Measurements from ENCODE around the gene PDGFC. TPM values are rescaled to one million over a fixed set of nuclear protein-coding genes. Genes with fewer than 3 reads are reported as not detected.

Gene PDGFC
- total and polyA plus RNA-seq, 2 of the 13 experiments (the other 11 are each of a cell fraction or from before 2014, with no cell fraction given), result 4.6 to 9.1 TPM

GRCh38 chr4:156968479-156968984 is 3.1 kb downstream of the PDGFC start:
- WGBS (ENCODE audit: low lambda C conversion rate), result 15% methylated on average over 2 of the region's 2 CpGs
- no peak overlapping the region for H2AFZ ChIP-seq (ENCODE audit: low read length)
- TF ChIP-seq ZNF781 (CRISPR knock-in tag; IDR thresholded peaks at IDR 0.05; ENCODE audit: borderline replicate concordance, not compliant biosample characterization) (no peak), PRDM15 (CRISPR knock-in tag; IDR thresholded peaks at IDR 0.05) (no peak), ZNF816 (CRISPR knock-in tag; IDR thresholded peaks at IDR 0.05; ENCODE audit: borderline replicate concordance) (no peak), DR1 (CRISPR knock-in tag; IDR thresholded peaks at IDR 0.05) (no peak), RAD21 (CRISPR knock-in tag; IDR thresholded peaks at IDR 0.05) (peak; percentile 65; the same call in 1 of the 2 replicates), ZNF776 (CRISPR knock-in tag; IDR thresholded peaks at IDR 0.05) (no peak), ZNF354B (CRISPR knock-in tag; IDR thresholded peaks at IDR 0.05) (0 out of 2 replicates have a peak, but pooled peaks have one; percentile 34), NCOA1 (CRISPR knock-in tag; IDR thresholded peaks at IDR 0.05) (no peak), POLR2AphosphoS5 (IDR thresholded peaks at IDR 0.05; ENCODE audit: low read depth, low read length) (no peak), MNT (IDR thresholded peaks at IDR 0.05) (no peak), ERF (CRISPR knock-in tag; IDR thresholded peaks at IDR 0.05) (no peak), ZNF790 (CRISPR knock-in tag; IDR thresholded peaks at IDR 0.05; ENCODE audit: borderline replicate concordance) (no peak), ZEB1 (IDR thresholded peaks at IDR 0.05; ENCODE audit: insufficient replicate concordance, low read depth) (no peak), ARID3A (IDR thresholded peaks at IDR 0.05; ENCODE audit: low read depth, low read length) (peak; percentile 11; the same call in 1 of the 2 replicates), ZNF10 (CRISPR knock-in tag; IDR thresholded peaks at IDR 0.05; ENCODE audit: borderline replicate concordance, low read depth) (no peak), XRCC5 (optimal IDR thresholded peaks at IDR 0.05; ENCODE audit: low read length) (no peak), SRSF4 (IDR thresholded peaks at IDR 0.05; ENCODE audit: low read depth, low read length, poor library complexity, severe bottlenecking) (no peak), FOXM1 (CRISPR knock-in tag; IDR thresholded peaks at IDR 0.05) (no peak), RFXAP (CRISPR knock-in tag; IDR thresholded peaks at IDR 0.05; ENCODE audit: borderline replicate concordance) (no peak)

More at GRCh38 chr4:156968479-156968984, 3.1 kb downstream of the PDGFC start:
- peak overlapping the region; percentile 24 to 82 (median 78); a peak in 5 of 6 replicates for H3K4me3 ChIP-seq (replicated peaks in 1 of 3; ENCODE audit: insufficient read depth in 1 of 3, low read depth in 2 of 3, low read length in 3 of 3)
- peaks cover 24% of the 10 kb centered on the region for H3K79me2 ChIP-seq (ENCODE audit: insufficient read depth, low read length)
- peak overlapping the region; percentile 98 for H3K4me2 ChIP-seq (ENCODE audit: low read depth, low read length)
- no peaks in the 10 kb centered on the region; a peak in 1 of 5 replicates for H3K27me3 ChIP-seq (ENCODE audit: control insufficient read depth in 1 of 2, insufficient read depth in 2 of 2, low read length in 2 of 2)
- ChIA-PET CTCF (ENCODE audit: low intra/inter-chr PET ratio, low total read pairs) (interaction anchor here (1.0 kb wide), 1 partner anchor 493 kb away, joined by 3 read pairs; no protein-coding TSS in a partner anchor), POLR2A (interaction anchor here (1.0 kb wide), 1 partner anchor 77 kb away, joined by 3 read pairs; no protein-coding TSS in a partner anchor)
- no peak overlapping the region for H3K27ac ChIP-seq (ENCODE audit: extremely low read length, insufficient read depth, low read length)
- no TSS peak for BruUV-seq (replicated peaks)
- peaks cover 45% of the 10 kb centered on the region for H3K4me1 ChIP-seq (ENCODE audit: insufficient read depth, low read length)
- no peaks in the 10 kb centered on the region for H3K9me3 ChIP-seq (ENCODE audit: low read length)
- H4K20me1 ChIP-seq (ENCODE audit: insufficient read depth, low read length), result no peaks in the 10 kb centered on the region
- intact Hi-C loops (cut with micrococcal nuclease; ENCODE audit: unreplicated experiment) (loop anchor here (2.0 to 10.0 kb wide), 3 partner anchors 196 to 494 kb away; no protein-coding TSS in a partner anchor), in situ Hi-C loops (cut with HindIII; ENCODE audit: extremely low pct_ligation_motif_present, low pct_unique_long_range_greater_than_20kb) (loop anchor here (25.0 kb wide), 1 partner anchor 1069 kb away; no protein-coding TSS in a partner anchor)
- H3K9ac ChIP-seq (ENCODE audit: insufficient read depth, low read depth, low read length), result no peak overlapping the region
- ATAC-seq (no peak), FAIRE-seq (no peak), DNase-seq (ENCODE audit: low spot score) (peak; percentile 55)
- no peaks in the 10 kb centered on the region for H3K36me3 ChIP-seq (replicated peaks in 1 of 2; ENCODE audit: control insufficient read depth in 1 of 2, insufficient read depth in 2 of 2, low read length in 2 of 2)

Data from HepG2 (cell line).